ENCODE results near the gene KRTAP6-2.

Gene KRTAP6-2, protein sequence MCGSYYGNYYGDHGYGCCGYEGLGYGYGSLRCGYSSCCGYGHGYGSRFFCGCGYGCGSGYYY

DNA sequence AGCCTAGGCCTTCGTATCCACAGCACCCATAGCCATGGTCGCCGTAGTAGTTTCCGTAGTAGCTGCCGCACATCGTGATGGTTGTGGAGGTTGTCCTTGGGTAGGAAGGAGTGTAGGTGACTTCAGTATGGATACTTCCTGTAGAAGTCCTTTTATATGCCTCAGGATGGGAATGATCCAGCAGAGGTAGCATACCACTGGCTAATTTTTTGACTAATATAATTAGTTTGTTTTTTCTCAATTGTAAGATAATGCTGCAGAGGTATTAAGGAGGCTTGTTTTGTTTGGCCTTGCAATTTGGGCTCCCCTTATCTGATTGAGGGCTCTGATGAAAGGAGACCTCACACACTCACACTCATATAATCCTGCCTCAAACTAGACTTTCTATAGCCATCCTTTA, at the start of gene KRTAP6-2:
Gene KRTAP6-2 (minus strand): TSS at position 101 of the 400 bp plus-strand sequence. CDS start 28 bp downstream, at position 73.
- DNase-seq (ENCODE audit: low read depth, low spot score), result no peak

DNA sequence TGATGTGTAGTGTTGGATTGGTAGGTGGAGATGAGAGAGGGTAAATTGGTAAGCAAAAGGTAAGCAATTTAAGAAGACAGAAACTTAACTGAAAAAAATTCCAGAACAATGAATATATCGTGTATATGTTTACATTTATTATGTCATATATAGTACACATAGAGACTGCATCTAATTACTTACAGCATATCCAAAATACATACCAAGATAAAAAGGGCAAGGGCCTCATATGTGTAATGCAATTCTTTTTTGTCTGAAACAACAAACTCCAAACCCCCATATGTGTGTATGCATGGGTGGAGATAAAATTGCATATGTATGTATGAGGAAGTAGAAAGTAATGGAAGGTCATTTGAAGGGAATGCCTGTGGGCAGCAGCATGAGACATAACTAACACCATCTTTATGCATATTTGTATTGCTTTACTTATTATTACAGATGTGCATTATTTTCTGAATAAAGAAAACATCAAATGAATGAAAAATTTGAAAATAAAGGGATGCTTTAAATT, 48.3 kb upstream of the KRTAP6-2 start:
- DNase-seq (ENCODE audit: low read depth, low spot score), result no peak

DNA sequence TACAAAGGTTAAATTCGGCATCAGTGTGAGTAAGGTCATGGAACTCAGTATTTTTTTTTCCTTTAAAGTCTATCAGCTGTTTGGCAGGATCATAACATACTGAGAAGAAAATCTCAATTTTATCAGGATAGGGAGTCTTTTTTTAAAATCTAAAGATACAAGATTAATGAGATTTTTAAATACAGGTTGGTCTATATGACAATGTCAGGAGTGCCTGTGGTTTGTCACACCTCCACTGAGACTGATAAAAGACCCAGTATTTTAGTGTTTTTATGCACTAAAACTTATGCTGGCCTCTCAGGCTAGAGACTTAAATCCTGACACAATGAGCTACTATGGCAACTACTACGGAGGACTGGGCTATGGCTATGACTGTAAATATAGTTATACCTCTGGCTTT, 43.9 kb upstream of the KRTAP6-2 start, which contains the start of gene KRTAP20-3:
Gene KRTAP20-3 (plus strand): TSS at position 301 of the 400 bp plus-strand sequence.
- no peak for DNase-seq (ENCODE audit: low read depth, low spot score)

DNA sequence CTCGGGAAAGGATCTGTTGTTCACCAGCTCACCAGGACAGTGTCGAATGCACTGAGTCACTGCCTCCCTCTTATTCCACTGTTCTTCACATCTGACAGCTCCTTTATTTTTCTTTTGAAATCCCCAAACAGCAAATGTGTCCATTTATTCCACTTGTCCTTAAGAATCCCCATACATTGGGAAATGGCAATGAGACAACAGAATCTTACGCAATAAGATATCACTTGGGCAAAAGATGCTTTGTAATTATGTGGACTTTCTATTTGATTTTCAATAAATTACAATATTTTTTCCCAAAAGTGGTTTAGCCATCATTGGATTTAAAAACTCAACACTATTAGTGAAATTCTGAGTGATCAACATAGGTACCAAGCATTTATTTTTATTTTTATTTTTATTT, 40.0 kb upstream of the KRTAP6-2 start:
- DNase-seq (ENCODE audit: low read depth, low spot score), result no peak

DNA sequence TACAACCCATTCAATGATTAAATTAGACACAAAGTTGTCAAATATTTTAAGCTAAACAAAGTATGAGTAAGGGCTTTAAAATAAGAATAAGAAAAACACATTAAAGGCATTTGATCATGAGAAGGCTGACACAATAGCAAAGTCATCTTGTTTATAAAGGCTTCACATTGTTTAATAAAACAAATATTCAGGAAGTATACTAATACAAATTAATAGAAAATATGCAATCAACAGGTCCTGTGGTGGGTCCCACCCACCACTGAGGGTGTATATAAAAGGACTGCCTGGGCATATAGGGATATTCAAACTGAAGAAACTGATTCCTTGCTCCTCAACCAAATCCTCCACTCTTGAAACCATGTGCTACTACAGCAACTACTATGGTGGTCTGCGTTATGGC, 36.2 kb upstream of the KRTAP6-2 start, which contains the start of gene KRTAP20-2:
Gene KRTAP20-2 (plus strand): TSS at position 301 of the 400 bp plus-strand sequence. CDS start 58 bp downstream, at position 359.
- DNase-seq (ENCODE audit: low read depth, low spot score), result no peak

DNA sequence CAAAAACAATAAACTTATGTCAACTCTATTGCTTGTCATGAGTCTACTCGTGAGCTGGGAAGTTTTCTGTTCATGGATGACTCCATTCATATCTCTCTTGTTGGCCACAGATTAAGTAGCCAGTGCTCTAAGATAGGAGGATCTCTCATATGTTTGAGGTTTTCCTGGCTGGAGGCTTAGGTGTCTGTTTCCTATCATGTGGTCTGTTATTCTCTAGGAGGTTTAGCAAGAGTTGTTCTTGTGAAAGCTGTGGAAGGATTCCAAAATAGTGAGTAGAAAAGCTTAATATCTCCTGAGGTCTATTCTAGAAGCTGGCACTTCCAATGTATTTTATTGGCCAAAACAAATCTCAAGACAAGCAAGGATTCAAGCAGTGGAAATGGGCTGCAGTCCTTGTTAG, 30.5 kb upstream of the KRTAP6-2 start:
- no peak for DNase-seq (ENCODE audit: low read depth, low spot score)

DNA sequence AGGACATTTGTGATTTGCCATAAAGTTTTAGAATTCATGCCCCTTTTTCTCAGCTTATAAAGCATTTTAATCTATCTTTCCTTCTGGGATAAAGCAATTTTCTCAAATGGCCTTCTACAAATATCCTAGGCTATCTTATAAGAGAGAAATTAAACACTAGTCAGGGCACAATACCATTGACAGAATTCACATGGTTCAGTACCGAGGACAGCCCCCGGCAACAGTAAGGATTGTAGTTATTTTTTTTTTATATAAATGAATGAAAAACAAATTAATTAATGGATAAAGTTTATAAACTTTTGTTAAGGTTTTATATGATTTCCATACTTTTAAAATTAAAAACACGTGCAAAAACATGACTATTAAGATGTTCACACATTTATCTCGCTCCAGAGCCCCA, 29.4 kb upstream of the KRTAP6-2 start:
- no peak for DNase-seq (ENCODE audit: low read depth, low spot score)

DNA sequence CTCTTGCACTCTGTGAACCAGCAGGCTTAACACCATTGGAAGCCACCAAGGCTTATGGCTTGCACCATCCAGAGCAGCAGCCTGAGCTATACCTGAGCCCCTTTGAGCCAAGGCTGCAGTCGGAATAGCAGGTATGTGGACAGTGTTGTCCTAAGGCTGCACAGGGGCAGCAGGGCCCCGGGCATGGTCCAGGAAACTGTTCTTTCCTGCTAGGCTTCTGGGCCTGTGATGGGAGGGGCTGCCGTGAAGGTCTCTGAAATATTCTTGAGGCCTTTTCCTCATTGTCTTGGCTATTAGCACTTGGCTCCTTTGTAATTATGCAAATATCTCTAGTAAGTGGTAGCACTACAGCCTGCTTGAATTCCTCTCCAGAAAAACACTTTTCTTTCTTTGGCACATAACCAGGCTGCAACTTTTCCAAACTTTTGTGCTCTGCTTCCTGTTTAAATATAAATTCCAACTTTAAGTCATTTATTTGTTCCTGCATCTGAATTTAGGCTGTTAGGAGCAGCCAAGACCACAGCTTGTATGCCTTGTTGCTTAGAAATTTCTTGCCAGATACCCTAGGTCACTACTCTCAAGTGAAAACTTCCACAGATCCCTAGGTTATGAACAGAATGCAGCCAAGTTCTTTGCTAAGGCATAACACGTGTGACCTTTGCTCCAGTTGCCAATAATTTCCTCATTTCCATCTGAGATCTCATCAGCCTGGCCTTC, 26.9 kb upstream of the KRTAP6-2 start:
- no peak for DNase-seq (ENCODE audit: low read depth, low spot score)

DNA sequence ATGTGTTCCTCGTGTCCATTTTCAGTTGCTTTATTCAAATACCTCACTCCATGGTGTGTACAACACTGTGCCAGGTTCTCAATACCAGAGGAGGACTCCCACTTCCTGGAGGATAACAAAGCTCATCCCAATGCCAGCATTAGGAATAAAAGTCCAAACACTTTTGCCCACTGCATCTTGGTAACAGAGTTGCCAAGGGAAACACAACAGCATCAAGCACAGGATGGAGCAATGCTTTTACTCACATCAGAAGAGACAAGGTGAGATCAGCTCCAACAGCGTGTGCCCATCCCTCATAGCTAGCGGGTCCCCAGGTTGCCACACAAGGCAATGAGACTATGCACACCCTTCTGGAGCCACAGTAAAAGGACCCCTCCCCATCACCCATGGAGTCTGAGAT, 24.7 kb upstream of the KRTAP6-2 start:
- no peak for DNase-seq (ENCODE audit: low read depth, low spot score)

DNA sequence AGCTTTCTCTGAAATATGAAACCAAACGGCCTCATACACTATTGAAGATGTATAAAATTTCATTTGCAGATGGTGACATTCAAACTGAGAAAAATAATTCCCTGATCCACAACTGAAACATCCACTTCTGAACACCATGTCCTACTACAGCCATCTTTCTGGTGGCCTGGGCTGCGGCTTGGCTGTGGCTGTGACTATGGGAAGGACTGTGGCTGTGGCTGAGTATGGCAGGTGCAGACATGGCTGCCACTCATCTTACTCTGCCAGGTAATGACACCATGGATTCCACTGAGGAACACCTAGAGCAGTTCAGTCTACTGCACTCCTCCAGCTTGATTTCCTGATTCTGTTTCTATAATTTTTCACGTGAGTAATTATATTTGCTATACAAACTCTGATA, 21.8 kb upstream of the KRTAP6-2 start, which contains the start of gene KRTAP20-4:
Gene KRTAP20-4 (plus strand): TSS at position 106 of the 400 bp plus-strand sequence.
- DNase-seq (ENCODE audit: low read depth, low spot score), result no peak

DNA sequence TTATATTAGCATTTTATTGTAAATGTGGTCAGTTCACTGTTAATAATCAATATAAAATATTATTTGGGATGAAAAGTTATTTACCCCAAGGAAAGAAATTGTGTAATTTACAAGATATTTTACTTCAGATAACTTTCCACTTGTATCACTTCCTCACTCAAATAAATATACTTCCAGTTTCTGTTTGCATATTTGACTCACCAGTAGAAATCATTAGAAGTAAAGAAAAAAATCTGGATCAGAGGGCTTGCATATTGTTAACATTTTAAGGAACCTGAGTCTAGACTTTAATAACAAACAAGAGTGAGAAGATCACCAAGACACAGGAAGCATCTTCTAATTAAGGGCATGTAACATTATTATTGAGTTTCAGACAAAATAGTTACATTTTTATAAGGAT, 21.4 kb upstream of the KRTAP6-2 start:
- no peak for DNase-seq (ENCODE audit: low read depth, low spot score)

DNA sequence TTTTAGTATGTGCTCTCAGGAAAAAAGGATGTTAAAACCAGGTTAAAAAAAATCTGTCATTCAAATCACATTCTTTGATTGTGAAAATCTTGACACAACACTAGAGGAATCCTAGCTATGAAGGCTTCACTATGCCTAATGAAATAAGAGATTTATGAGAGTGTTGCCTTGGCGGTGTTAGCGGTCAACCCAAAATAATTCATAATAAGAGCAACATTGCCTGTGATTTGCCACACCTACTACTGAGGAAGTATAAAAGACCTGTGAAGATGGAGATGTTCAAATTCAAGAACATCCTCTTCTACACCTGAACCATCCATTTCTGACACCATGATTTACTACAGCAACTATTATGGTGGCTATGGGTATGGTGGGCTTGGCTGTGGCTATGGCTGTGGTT, 17.4 kb upstream of the KRTAP6-2 start, which contains the start of gene KRTAP20-1:
Gene KRTAP20-1 (plus strand): TSS at position 301 of the 400 bp plus-strand sequence. CDS start 30 bp downstream, at position 331.
- no peak for DNase-seq (ENCODE audit: low read depth, low spot score)

DNA sequence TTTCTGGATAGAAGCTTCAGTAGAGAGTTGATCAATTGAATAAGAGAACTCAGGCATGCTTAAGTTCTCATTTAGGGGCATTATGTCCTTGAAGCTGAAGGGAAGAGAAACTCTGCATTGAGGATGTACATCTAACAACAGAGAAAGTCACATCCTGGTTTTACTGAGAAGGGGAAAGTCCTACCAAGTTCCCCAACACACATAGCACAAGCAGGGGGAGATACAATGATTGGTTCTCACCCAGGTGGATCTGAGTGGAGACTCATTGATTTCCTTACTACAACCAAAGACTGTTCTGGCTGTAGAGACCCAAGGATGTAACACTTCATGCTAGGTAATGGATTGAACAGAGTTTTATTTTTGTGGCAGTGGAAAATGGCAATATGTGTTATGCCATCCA, 16.5 kb upstream of the KRTAP6-2 start:
- no peak for DNase-seq (ENCODE audit: low read depth, low spot score)

DNA sequence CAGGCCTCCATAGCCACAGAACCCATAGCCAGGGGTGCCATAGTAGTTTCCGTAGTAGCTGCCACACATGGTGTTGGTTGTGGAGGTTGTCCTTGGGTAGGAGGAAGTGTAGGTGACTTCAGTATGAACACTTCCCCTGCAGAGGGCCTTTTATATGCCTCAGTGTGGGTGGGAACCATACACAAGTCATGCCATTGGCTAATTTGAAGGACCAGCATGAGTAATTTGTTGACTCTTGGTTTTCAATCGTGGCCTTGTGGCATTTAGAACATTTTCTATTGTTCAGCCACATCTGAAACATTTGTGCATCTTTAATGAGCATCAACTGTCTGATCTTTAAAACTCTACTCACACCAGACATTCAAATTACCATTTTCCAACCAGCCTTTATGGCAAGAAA, 15.1 kb upstream of the KRTAP6-2 start, which contains the start of gene KRTAP6-1:
Gene KRTAP6-1 (minus strand): TSS at position 95 of the 400 bp plus-strand sequence. CDS start 26 bp downstream, at position 69.
- DNase-seq (ENCODE audit: low read depth, low spot score), result no peak

DNA sequence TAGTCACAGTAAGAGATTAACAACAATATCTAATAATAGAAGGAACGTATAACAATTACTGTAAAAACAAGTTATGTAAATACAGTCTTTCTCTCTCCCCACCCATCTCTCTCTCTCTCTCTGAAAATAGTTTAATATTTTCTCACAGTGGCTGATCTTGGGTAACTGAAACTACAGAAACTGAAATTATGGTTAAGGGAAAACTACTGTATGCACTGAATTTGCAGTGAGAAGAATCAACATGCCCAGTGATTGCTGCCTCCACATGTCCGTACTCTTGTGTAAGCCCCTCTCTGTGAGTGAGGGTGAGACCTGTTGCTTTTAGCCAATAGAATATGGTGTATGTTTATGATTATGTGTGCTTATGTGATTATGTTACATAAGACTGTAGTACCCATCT, 13.4 kb upstream of the KRTAP6-2 start:
- DNase-seq (ENCODE audit: low read depth, low spot score), result no peak

DNA sequence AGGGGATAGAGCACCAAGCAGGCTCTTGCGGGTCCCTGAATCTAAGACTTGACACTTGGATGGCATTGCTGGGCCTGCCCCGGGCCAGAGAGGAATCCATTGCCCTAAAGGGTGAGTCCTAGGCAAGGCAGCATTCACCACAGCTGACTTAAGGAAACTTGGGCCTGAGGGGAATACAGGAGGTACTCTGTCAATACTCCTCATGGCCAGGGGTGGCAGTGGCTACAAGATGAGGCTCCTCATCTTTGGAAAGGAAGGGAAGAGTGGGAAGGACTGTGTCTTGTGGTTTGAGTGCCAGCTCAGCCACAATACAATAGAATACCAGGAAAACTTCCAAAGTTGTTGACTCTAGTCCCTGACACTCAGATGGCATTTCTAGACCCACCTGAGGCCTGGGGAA, 7.3 kb upstream of the KRTAP6-2 start:
- DNase-seq (ENCODE audit: low read depth, low spot score), result no peak

DNA sequence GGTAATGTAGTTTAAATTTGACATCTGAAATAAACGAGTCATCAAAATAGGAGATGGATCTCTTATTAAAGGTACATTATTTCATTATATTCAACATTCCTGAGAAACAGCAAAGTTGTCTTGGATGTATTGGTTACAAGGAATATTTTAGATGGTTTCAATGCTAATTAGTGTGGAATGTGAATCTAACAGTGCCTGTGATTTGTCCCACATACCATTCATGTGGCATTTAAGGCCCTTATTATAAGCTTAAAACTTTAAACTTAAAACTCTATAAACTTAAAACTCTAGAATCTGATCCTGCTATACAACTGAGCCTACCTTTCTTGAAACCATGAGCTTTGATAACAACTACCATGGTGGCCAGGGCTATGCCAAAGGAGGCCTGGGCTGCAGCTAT, 2.1 kb upstream of the KRTAP6-2 start, which contains the start of gene KRTAP22-1:
Gene KRTAP22-1 (plus strand): TSS at position 301 of the 400 bp plus-strand sequence.
- no peak for DNase-seq (ENCODE audit: low read depth, low spot score)

DNA sequence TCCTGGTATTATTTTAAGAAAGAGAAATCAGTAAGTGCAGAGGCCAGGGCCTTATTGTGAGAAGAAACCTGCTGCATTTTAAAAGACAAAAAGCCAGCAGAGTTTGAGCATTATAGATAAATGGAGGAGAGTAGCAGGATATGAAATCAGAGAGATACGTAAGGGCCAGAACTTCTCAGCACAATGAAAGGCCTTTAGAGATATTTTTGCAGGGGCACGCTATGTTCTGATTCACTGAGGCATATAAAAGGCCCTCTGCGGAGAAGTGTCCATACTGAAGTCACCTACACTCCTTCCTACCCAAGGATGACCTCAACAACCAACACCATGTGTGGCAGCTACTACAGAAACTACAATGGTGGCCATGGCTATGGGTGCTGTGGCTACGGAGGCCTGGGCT, 6.6 kb downstream of the KRTAP6-2 start, which contains the start of gene KRTAP6-3:
Gene KRTAP6-3 (plus strand): TSS at position 301 of the 400 bp plus-strand sequence. CDS start 6 bp downstream, at position 307.
- DNase-seq (ENCODE audit: low read depth, low spot score), result no peak

DNA sequence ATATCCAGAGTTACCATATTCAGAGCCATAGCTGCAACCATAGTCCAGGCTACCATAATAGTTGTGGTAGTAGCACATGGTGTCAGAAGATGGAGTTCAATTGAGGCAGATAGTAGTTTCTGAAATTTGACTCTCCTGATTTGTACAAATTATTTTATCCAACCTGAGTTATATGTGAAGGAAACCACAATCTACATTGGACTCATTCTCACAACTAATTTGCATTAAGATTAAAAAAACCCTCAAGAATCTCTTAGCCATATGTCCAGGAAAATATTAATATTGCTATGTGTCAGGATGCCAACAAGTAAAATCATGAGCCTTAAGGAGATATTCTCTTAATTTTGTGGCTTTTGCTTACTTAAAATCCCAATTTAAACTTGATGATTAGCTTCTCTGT, 8.4 kb downstream of the KRTAP6-2 start, which contains the start of gene KRTAP22-2:
Gene KRTAP22-2 (minus strand): TSS at position 101 of the 400 bp plus-strand sequence.
- no peak for DNase-seq (ENCODE audit: low read depth, low spot score)

DNA sequence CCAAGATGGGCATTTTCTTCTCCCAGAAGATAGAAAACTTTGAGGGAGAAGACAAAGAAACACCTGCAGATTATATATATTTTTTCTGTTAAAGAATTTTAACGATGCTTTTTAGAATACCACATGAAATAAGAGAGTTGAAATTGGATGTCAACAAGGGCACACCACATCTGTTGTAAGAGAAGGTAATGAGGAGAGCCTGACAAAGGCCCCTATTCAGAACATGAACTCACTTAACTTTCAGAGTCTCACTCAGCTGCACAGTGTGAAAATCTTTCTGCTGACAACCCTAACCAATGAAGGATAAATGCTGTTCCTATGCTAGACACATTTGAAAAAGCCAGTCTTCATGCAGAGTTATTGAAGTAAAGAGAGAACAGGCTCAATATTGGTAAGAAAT, 15.8 kb downstream of the KRTAP6-2 start:
- DNase-seq (ENCODE audit: low read depth, low spot score), result no peak

DNA sequence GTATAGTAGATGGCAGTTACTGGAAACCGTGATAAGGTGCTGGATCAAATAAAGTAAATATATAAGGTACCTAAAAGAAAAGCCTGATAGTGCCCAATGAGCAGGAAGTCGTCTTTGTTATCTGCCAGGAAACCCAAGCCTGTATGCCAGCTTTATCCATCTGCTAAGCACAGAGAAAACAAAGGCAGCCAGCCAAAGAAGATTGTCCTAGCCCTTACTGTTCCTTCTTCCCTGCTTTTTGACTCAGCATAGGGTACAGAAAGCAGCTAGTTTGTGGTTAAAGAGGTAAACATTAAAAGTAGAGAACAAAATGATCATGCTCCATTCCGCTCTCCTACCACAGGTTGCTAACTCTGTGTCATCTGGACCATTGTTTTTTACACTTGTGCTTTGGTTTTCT, 18.6 kb downstream of the KRTAP6-2 start:
- no peak for DNase-seq (ENCODE audit: low read depth, low spot score)

DNA sequence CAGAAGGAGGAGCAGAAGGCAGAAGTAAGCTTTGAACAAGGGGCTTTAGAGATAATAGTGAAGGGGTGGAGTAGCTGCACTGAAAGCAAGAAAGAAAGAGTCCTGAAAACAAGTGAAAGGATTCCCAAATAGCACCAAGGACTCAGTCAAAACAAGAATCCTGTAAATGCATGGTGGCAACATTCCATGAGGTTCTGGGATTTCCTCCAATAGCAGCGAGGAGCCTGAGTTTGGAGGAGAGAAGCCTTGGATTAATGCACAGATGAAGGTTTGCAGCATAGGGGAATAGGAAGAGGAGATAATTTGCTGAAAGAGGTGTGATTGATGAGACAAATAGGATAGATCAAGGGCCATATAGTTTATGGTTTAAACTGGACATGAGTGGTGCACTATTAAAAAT, 19.4 kb downstream of the KRTAP6-2 start:
- no peak for DNase-seq (ENCODE audit: low read depth, low spot score)

DNA sequence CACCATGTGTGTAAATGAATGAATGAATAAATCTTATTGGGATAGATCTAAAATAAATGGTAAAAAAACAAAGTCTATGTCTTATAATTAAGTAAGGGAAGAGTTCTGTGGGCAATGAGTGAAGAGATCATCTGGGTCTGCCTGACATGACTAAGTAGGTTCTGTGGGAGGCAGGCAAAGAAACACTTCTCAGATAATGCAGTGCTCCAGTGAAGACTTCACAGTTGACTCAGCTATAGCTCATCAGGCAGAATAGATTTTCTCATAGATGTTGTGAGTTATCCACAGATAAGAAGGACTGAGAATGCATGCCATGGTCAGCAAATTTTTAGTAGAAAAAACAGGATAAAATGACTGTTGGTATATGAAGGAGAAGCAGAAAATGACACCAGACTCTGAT, 20.9 kb downstream of the KRTAP6-2 start:
- DNase-seq (ENCODE audit: low read depth, low spot score), result no peak
